BE2C (cell line): ENCODE results near the gene CBLL2. TPM values are rescaled to one million over a fixed set of nuclear protein-coding genes. Genes with fewer than 3 reads are reported as not detected.

Source experiments
- DNase-seq: peaks from one replicate; pipeline ENCODE4 v3.0.0-alpha.2; 2020
- H3K27me3 ChIP-seq: fragments of 250-450 bp; sonication (Bioruptor Pico); 2 replicates; pipeline ENCODE4 v1.5.1; 2020; ENCODE audit warnings: mild to moderate bottlenecking
- H3K36me3 ChIP-seq: fragments of 250-450 bp; sonication (Bioruptor Pico); 2 replicates; pipeline ENCODE4 v1.5.1; 2020; ENCODE audit warnings: mild to moderate bottlenecking
- H3K4me1 ChIP-seq: fragments of 250-450 bp; sonication (Bioruptor Pico); 2 replicates; pipeline ENCODE4 v1.5.1; 2020
- H3K4me3 ChIP-seq: 2 replicates; pipeline ENCODE4 v1.5.1; 2011; ENCODE audit warnings: low read depth, low read length
- H3K9me3 ChIP-seq: fragments of 250-450 bp; sonication (Bioruptor Pico); 2 replicates; pipeline ENCODE4 v1.5.1; 2020
- polyA plus RNA-seq: library from polyadenylated mRNA; unstranded; fragments of >200 nt; gene quantifications from one replicate; pipeline ENCODE4 v1.2.1, GENCODE V29; 2012; ENCODE audit warnings: low read depth, missing spikeins; ENCODE audit not compliant: insufficient read length, insufficient read depth
- TF ChIP-seq, protein P1 (sequence below): IDR thresholded peaks from 2 replicates; pipeline ENCODE4 v1.5.1; 2012; ENCODE audit warnings: mild to moderate bottlenecking, low read depth, low read length

Gene CBLL2, protein sequence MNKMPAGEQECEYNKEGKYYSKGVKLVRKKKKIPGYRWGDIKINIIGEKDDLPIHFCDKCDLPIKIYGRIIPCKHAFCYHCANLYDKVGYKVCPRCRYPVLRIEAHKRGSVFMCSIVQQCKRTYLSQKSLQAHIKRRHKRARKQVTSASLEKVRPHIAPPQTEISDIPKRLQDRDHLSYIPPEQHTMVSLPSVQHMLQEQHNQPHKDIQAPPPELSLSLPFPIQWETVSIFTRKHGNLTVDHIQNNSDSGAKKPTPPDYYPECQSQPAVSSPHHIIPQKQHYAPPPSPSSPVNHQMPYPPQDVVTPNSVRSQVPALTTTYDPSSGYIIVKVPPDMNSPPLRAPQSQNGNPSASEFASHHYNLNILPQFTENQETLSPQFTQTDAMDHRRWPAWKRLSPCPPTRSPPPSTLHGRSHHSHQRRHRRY
- not detected for polyA plus RNA-seq

DNA sequence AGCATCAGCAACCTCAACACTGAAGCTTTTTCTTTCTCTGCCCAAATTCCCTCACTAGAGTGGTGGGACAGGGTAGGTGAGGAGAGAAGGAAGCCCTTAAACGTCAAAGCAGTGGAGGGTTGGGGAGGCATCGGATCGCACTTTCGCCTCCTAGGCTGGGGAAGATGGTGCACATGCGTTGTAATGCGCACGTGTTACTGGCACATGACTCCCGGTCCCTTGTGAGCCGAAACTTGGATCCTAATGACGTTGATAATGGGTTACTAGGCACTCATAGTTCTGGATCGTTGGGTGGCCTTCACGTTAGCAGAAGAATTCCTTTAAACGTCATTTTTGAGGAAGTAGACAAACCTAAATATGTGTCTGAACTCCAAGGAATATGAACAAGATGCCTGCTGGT lies at the start of gene CBLL2:
CBLL2 (plus strand) TSS at position 301 of the 400 bp plus-strand sequence; CDS start at position 380, 79 bp downstream.
- H3K9me3 ChIP-seq = no peaks in the 10 kb centered on the region
- H3K36me3 ChIP-seq = no peaks in the 10 kb centered on the region
- H3K4me3 ChIP-seq = no peak within 1 kb of the TSS
- no peak for DNase-seq
- TF ChIP-seq, protein P1, sequence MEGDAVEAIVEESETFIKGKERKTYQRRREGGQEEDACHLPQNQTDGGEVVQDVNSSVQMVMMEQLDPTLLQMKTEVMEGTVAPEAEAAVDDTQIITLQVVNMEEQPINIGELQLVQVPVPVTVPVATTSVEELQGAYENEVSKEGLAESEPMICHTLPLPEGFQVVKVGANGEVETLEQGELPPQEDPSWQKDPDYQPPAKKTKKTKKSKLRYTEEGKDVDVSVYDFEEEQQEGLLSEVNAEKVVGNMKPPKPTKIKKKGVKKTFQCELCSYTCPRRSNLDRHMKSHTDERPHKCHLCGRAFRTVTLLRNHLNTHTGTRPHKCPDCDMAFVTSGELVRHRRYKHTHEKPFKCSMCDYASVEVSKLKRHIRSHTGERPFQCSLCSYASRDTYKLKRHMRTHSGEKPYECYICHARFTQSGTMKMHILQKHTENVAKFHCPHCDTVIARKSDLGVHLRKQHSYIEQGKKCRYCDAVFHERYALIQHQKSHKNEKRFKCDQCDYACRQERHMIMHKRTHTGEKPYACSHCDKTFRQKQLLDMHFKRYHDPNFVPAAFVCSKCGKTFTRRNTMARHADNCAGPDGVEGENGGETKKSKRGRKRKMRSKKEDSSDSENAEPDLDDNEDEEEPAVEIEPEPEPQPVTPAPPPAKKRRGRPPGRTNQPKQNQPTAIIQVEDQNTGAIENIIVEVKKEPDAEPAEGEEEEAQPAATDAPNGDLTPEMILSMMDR = no peak
- no peaks in the 10 kb centered on the region for H3K4me1 ChIP-seq
- H3K27me3 ChIP-seq = no peaks in the 10 kb centered on the region

GRCh38 chrX:22234380-22234779 lies 38.3 kb upstream of the CBLL2 start:
- Histone ChIP-seq H3K36me3 (no peaks in the 10 kb centered on the region), H3K27me3 (no peaks in the 10 kb centered on the region), H3K4me3 (no peak overlapping the region), H3K9me3 (no peaks in the 10 kb centered on the region), H3K4me1 (no peaks in the 10 kb centered on the region)
- TF ChIP-seq, protein P1 = no peak
- DNase-seq = no peak

DNA sequence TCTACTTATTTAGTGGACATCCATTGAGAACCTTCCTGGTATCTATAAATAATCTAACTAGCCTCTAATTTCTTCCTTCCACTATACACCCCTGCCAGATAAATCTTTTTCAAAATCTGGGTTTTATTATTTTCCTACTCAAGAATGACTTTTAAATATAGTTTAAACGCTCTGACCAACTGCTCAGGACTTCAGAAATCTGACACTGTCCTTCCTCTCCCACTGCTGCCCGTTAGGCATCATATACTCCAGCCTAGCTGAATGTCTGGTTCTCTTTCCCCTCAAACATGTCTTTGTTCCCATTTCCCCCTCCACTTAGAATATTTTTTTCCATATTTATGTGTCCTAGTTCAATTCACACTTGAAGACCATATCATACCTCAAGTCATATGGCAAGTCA lies 35.2 kb upstream of the CBLL2 start:
- no peaks in the 10 kb centered on the region for H3K36me3 ChIP-seq
- no peak for DNase-seq
- H3K4me1 ChIP-seq = no peaks in the 10 kb centered on the region
- TF ChIP-seq, protein P1 = no peak
- no peaks in the 10 kb centered on the region for H3K27me3 ChIP-seq
- no peak overlapping the region for H3K4me3 ChIP-seq
- H3K9me3 ChIP-seq = no peaks in the 10 kb centered on the region

GRCh38 chrX:22246620-22247019 lies 26.1 kb upstream of the CBLL2 start:
- Histone ChIP-seq H3K4me3 (no peak overlapping the region), H3K9me3 (no peaks in the 10 kb centered on the region), H3K27me3 (no peaks in the 10 kb centered on the region), H3K4me1 (no peaks in the 10 kb centered on the region), H3K36me3 (no peaks in the 10 kb centered on the region)
- DNase-seq = no peak
- TF ChIP-seq, protein P1 = no peak

DNA sequence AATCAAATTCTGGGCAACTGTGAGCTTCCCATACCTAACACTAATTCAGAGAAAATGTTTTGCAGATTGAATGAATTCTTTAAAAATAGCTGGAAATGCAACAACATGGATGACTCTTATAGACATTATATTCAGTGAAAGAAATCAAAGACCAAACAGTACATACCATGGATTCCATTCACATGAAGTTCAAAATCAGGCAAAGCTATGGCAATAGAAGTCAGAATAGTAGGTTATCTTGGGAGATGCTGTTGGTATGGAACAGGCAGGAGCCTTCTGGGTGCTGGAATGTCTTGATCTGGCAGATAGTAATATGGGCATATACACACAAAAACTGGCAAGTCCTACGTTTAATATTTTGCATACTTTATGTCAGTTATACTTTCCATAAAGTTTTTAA lies 25.5 kb upstream of the CBLL2 start:
- Histone ChIP-seq H3K4me3 (no peak overlapping the region), H3K9me3 (no peaks in the 10 kb centered on the region), H3K4me1 (no peaks in the 10 kb centered on the region), H3K27me3 (no peaks in the 10 kb centered on the region), H3K36me3 (no peaks in the 10 kb centered on the region)
- TF ChIP-seq, protein P1 = no peak
- DNase-seq = no peak

GRCh38 chrX:22248401-22248800 lies 24.3 kb upstream of the CBLL2 start:
- no peaks in the 10 kb centered on the region for H3K36me3 ChIP-seq
- H3K4me3 ChIP-seq = no peak overlapping the region
- H3K9me3 ChIP-seq = no peaks in the 10 kb centered on the region
- H3K4me1 ChIP-seq = no peaks in the 10 kb centered on the region
- DNase-seq = no peak
- TF ChIP-seq, protein P1 = no peak
- no peaks in the 10 kb centered on the region for H3K27me3 ChIP-seq
